NCI-H446 treated with DMSO at 0.1 percent for 48 hours (cell line): Measurements from ENCODE around the gene HSF2.
"Not testable (repeated sequence)": the region's sequence is repeated elsewhere in the genome, so short reads cannot be mapped to it uniquely, and the experiment has no call there.

ENCODE experiments used
- DNase-seq: peaks from one replicate; lab custom pipeline; 2025; lab: John Stamatoyannopoulos, UW

HSF2 gene

GRCh38 chr6:122455116-122455515, 55.7 kb downstream of the HSF2 start:
- not testable (repeated sequence) for DNase-seq

GRCh38 chr6:122458087-122458486, 58.6 kb downstream of the HSF2 start:
- DNase-seq = no peak

GRCh38 chr6:122459240-122459639, 59.8 kb downstream of the HSF2 start:
- DNase-seq = no peak

- not testable (repeated sequence) for DNase-seq
Measured at GRCh38 chr6:122459865-122460416, 60.5 kb downstream of the HSF2 start.

GRCh38 chr6:122461885-122462284, 62.4 kb downstream of the HSF2 start:
- DNase-seq = no peak

- peak; percentile 85 for DNase-seq
Measured at GRCh38 chr6:122471107-122472021, 71.9 kb downstream of the HSF2 start, which contains the start of gene SERINC1. SERINC1 (minus strand) TSS chr6:122471807; CDS start chr6:122471737, 70 bp downstream.

- DNase-seq = no peak
Measured at GRCh38 chr6:122472022-122472340, 72.5 kb downstream of the HSF2 start.

GRCh38 chr6:122476131-122476530, 76.7 kb downstream of the HSF2 start:
- peak; percentile 0 for DNase-seq

- no peak for DNase-seq
Measured at GRCh38 chr6:122482750-122483080, 83.3 kb downstream of the HSF2 start.
